ENCODE measurements around the gene INTS11.

The INTS11 gene

GRCh38 chr1:1304331-1305299 is 19.8 kb downstream of the INTS11 start:
- DNase-seq = peak; percentile 55 to 64
- Histone ChIP-seq H3K14ac (ENCODE audit: low read length) (peak overlapping the region; percentile 60), H3K79me1 (ENCODE audit: low read length) (peaks cover 28% of the 10 kb centered on the region), H2AK5ac (ENCODE audit: low read length) (peak overlapping the region; percentile 77), H4K12ac (ENCODE audit: low read depth, low read length) (peak overlapping the region; percentile 51), H3K9ac (ENCODE audit: low read length) (no peak overlapping the region), H3K9me3 (ENCODE audit: insufficient read depth, low read depth, low read length) (peaks cover under 1% of the 10 kb centered on the region), H2BK5ac (ENCODE audit: low read depth, low read length, poor library complexity) (peak overlapping the region; percentile 73), H3K79me2 (ENCODE audit: control insufficient read depth, insufficient read depth, low read length, poor library complexity) (peaks cover 25% of the 10 kb centered on the region), H4K8ac (ENCODE audit: low read depth, low read length) (peak overlapping the region; percentile 77), H3K18ac (ENCODE audit: low read length) (peak overlapping the region; percentile 66), H2AFZ (ENCODE audit: insufficient read depth, low read length, poor library complexity) (peak overlapping the region; percentile 50), H2BK120ac (ENCODE audit: insufficient read depth, low read length, poor library complexity) (peak overlapping the region; percentile 62), H4K91ac (ENCODE audit: low read depth, low read length) (peak overlapping the region; percentile 84), H3K36me3 (ENCODE audit: control insufficient read depth in 1 of 2, insufficient read depth in 2 of 2, low read length in 2 of 2) (peaks cover 1 to 6% of the 10 kb centered on the region in 2 experiments), H3K27me3 (ENCODE audit: insufficient read depth, low read length) (no peaks in the 10 kb centered on the region), H2BK12ac (ENCODE audit: low read length) (peak overlapping the region; percentile 44), H3K4me3 (ENCODE audit: low read depth, low read length) (no peak overlapping the region), H3K4me1 (ENCODE audit: control insufficient read depth in 1 of 2, insufficient read depth in 2 of 2, low read length in 2 of 2) (peaks cover 40 to 44% of the 10 kb centered on the region in 2 experiments), H3K27ac (ENCODE audit: low read depth, low read length) (peak overlapping the region; percentile 89), H3K4ac (ENCODE audit: low read depth, low read length) (peak overlapping the region; percentile 63), H3K4me2 (ENCODE audit: low read length) (peak overlapping the region; percentile 50), H3K23ac (ENCODE audit: low read length) (no peak overlapping the region)
- no CpG with 5 or more reads among the region's 29 CpGs for WGBS (ENCODE audit: extremely low coverage, insufficient coverage, insufficient read length)

GRCh38 chr1:1303736-1304135 is 20.7 kb downstream of the INTS11 start:
- Histone ChIP-seq H3K4ac (ENCODE audit: low read depth, low read length) (no peak overlapping the region), H3K9ac (ENCODE audit: low read length) (no peak overlapping the region), H3K79me1 (ENCODE audit: low read length) (peaks cover 22% of the 10 kb centered on the region), H3K27ac (ENCODE audit: low read depth, low read length) (no peak overlapping the region), H4K91ac (ENCODE audit: low read depth, low read length) (peak overlapping the region; percentile 74), H3K18ac (ENCODE audit: low read length) (peak overlapping the region; percentile 39), H3K27me3 (ENCODE audit: insufficient read depth, low read length) (no peaks in the 10 kb centered on the region), H3K79me2 (ENCODE audit: control insufficient read depth, insufficient read depth, low read length, poor library complexity) (peaks cover 17% of the 10 kb centered on the region), H2AFZ (ENCODE audit: insufficient read depth, low read length, poor library complexity) (no peak overlapping the region), H3K23ac (ENCODE audit: low read length) (no peak overlapping the region), H3K36me3 (ENCODE audit: control insufficient read depth in 1 of 2, insufficient read depth in 2 of 2, low read length in 2 of 2) (peaks cover 0 to 3% of the 10 kb centered on the region in 2 experiments), H3K4me2 (ENCODE audit: low read length) (no peak overlapping the region), H2AK5ac (ENCODE audit: low read length) (peak overlapping the region; percentile 45), H2BK120ac (ENCODE audit: insufficient read depth, low read length, poor library complexity) (no peak overlapping the region), H3K4me3 (ENCODE audit: low read depth, low read length) (no peak overlapping the region), H4K8ac (ENCODE audit: low read depth, low read length) (no peak overlapping the region), H2BK5ac (ENCODE audit: low read depth, low read length, poor library complexity) (no peak overlapping the region), H3K4me1 (ENCODE audit: control insufficient read depth in 1 of 2, insufficient read depth in 2 of 2, low read length in 2 of 2) (peaks cover 35 to 39% of the 10 kb centered on the region in 2 experiments), H2BK12ac (ENCODE audit: low read length) (no peak overlapping the region), H3K14ac (ENCODE audit: low read length) (no peak overlapping the region), H4K12ac (ENCODE audit: low read depth, low read length) (no peak overlapping the region), H3K9me3 (ENCODE audit: insufficient read depth, low read depth, low read length) (peaks cover 2% of the 10 kb centered on the region)
- WGBS (ENCODE audit: extremely low coverage, insufficient coverage, insufficient read length) = no CpG with 5 or more reads among the region's 13 CpGs
- DNase-seq = no peak

- no peak overlapping the region for H2AFZ ChIP-seq (ENCODE audit: insufficient read depth, low read length, poor library complexity)
These were observed 21.4 kb downstream of the INTS11 start for GRCh38 chr1:1302951-1303509.

DNA sequence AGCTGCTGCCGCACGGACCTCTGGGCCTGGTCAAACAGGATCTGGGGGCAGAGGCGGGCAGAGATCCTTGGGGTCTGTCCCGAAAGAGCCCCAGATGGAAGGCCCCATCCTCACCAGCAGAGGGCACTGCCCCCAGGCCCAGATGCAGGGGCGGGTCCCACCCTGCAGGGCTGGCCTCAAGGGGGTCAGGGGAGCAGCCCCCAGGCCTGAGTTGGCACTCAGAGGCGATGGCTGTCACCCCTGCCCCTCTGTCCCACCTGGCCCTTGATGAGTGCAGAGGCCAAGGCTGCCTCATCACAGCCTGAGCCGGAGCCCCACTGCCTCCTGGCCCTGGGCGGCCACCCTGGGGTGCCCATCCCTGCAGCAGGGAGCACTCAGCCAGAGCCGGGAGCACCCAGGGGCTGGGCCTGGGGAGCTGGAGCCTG is 22.4 kb downstream of the INTS11 start:
- H3K27me3 ChIP-seq (ENCODE audit: insufficient read depth, low read length) = no peaks in the 10 kb centered on the region
- H3K4me3 ChIP-seq (ENCODE audit: low read depth, low read length) = no peak overlapping the region
- H3K23ac ChIP-seq (ENCODE audit: low read length) = no peak overlapping the region
- no CpG with 5 or more reads among the region's 9 CpGs for WGBS (ENCODE audit: extremely low coverage, insufficient coverage, insufficient read length)
- DNase-seq = no peak
- no peak overlapping the region for H4K12ac ChIP-seq (ENCODE audit: low read depth, low read length)
- H3K14ac ChIP-seq (ENCODE audit: low read length) = no peak overlapping the region
- peaks cover 13% of the 10 kb centered on the region for H3K79me1 ChIP-seq (ENCODE audit: low read length)
- no peak overlapping the region for H2BK120ac ChIP-seq (ENCODE audit: insufficient read depth, low read length, poor library complexity)
- peaks cover 35 to 39% of the 10 kb centered on the region in 2 experiments for H3K4me1 ChIP-seq (ENCODE audit: control insufficient read depth in 1 of 2, insufficient read depth in 2 of 2, low read length in 2 of 2)
- no peak overlapping the region for H2AK5ac ChIP-seq (ENCODE audit: low read length)
- peaks cover 7 to 10% of the 10 kb centered on the region in 2 experiments for H3K36me3 ChIP-seq (ENCODE audit: control insufficient read depth in 1 of 2, insufficient read depth in 2 of 2, low read length in 2 of 2)
- H3K9me3 ChIP-seq (ENCODE audit: insufficient read depth, low read depth, low read length) = peaks cover 5% of the 10 kb centered on the region
- H3K27ac ChIP-seq (ENCODE audit: low read depth, low read length) = no peak overlapping the region
- H2AFZ ChIP-seq (ENCODE audit: insufficient read depth, low read length, poor library complexity) = no peak overlapping the region
- no peak overlapping the region for H3K4me2 ChIP-seq (ENCODE audit: low read length)
- peaks cover 7% of the 10 kb centered on the region for H3K79me2 ChIP-seq (ENCODE audit: control insufficient read depth, insufficient read depth, low read length, poor library complexity)
- H4K91ac ChIP-seq (ENCODE audit: low read depth, low read length) = no peak overlapping the region
- H2BK12ac ChIP-seq (ENCODE audit: low read length) = no peak overlapping the region
- no peak overlapping the region for H4K8ac ChIP-seq (ENCODE audit: low read depth, low read length)
- no peak overlapping the region for H3K18ac ChIP-seq (ENCODE audit: low read length)
- H2BK5ac ChIP-seq (ENCODE audit: low read depth, low read length, poor library complexity) = no peak overlapping the region
- H3K9ac ChIP-seq (ENCODE audit: low read length) = no peak overlapping the region
- H3K4ac ChIP-seq (ENCODE audit: low read depth, low read length) = no peak overlapping the region

More at GRCh38 chr1:1302951-1303509, 21.4 kb downstream of the INTS11 start:
- Histone ChIP-seq H3K4me3 (ENCODE audit: low read depth, low read length) (no peak overlapping the region), H2AK5ac (ENCODE audit: low read length) (peak overlapping the region; percentile 16), H3K27me3 (ENCODE audit: insufficient read depth, low read length) (no peaks in the 10 kb centered on the region), H3K4me2 (ENCODE audit: low read length) (no peak overlapping the region), H2BK120ac (ENCODE audit: insufficient read depth, low read length, poor library complexity) (no peak overlapping the region), H3K9ac (ENCODE audit: low read length) (no peak overlapping the region), H3K27ac (ENCODE audit: low read depth, low read length) (no peak overlapping the region), H2BK5ac (ENCODE audit: low read depth, low read length, poor library complexity) (no peak overlapping the region), H4K91ac (ENCODE audit: low read depth, low read length) (no peak overlapping the region), H3K14ac (ENCODE audit: low read length) (no peak overlapping the region), H4K12ac (ENCODE audit: low read depth, low read length) (no peak overlapping the region), H2BK12ac (ENCODE audit: low read length) (no peak overlapping the region), H3K36me3 (ENCODE audit: control insufficient read depth in 1 of 2, insufficient read depth in 2 of 2, low read length in 2 of 2) (peaks cover 2 to 4% of the 10 kb centered on the region in 2 experiments), H3K4me1 (ENCODE audit: control insufficient read depth in 1 of 2, insufficient read depth in 2 of 2, low read length in 2 of 2) (peaks cover 35 to 39% of the 10 kb centered on the region in 2 experiments), H4K8ac (ENCODE audit: low read depth, low read length) (no peak overlapping the region), H3K9me3 (ENCODE audit: insufficient read depth, low read depth, low read length) (peaks cover 2% of the 10 kb centered on the region), H3K4ac (ENCODE audit: low read depth, low read length) (no peak overlapping the region), H3K79me2 (ENCODE audit: control insufficient read depth, insufficient read depth, low read length, poor library complexity) (peaks cover 12% of the 10 kb centered on the region), H3K18ac (ENCODE audit: low read length) (peak overlapping the region; percentile 45), H3K79me1 (ENCODE audit: low read length) (peaks cover 17% of the 10 kb centered on the region), H3K23ac (ENCODE audit: low read length) (no peak overlapping the region)
- no peak for DNase-seq
- no CpG with 5 or more reads among the region's 31 CpGs for WGBS (ENCODE audit: extremely low coverage, insufficient coverage, insufficient read length)
